CD4-positive, alpha-beta T cell (primary cell): ENCODE measurements around the gene FCRL1. TPM values are rescaled to one million over a fixed set of nuclear protein-coding genes. Genes with fewer than 3 reads are reported as not detected.

ENCODE experiments used
- ATAC-seq: fragments of 200-7000 bp; cut with Tn5 transposase; one replicate; pipeline ENCODE4 v1.10.0; 2022; ENCODE audit warnings: mild to moderate bottlenecking; ENCODE audit not compliant: poor library complexity
- CTCF ChIA-PET: fragments of 350-600 bp; sonication (Branson Sonifier 250); formaldehyde crosslinking; loops from one replicate; lab custom pipeline; 2021; ENCODE audit warnings: antibody characterized with exemption, inconsistent platforms; lab: Charles Lee
- POLR2A ChIA-PET: fragments of 350-600 bp; sonication (Branson Sonifier 250); formaldehyde crosslinking; loops from one replicate; lab custom pipeline; 2021; ENCODE audit warnings: antibody characterized with exemption, inconsistent platforms; lab: Charles Lee
- DNase-seq, 14 experiments: peaks; one replicate each; pipeline ENCODE4 v3.0.0-alpha.2; 2013 to 2020; ENCODE audit warnings: mixed read lengths in 2 of 14
- H3K27ac ChIP-seq, 2 donors: one replicate each; pipeline versions ENCODE4 v1.5.1 to v1.7.0; 2013; ENCODE audit warnings: low read length in 2 of 2, low read depth in 1 of 2, mild to moderate bottlenecking in 1 of 2
- H3K27me3 ChIP-seq, 2 experiments: 1 replicate in 1 of 2; 2 replicates in 1 of 2; pipeline versions ENCODE4 v1.6.1 to v1.7.0; 2013; ENCODE audit warnings: low read length in 2 of 2, control low read depth in 1 of 2, mild to moderate bottlenecking in 1 of 2, moderate library complexity in 1 of 2; ENCODE audit not compliant: insufficient read depth in 2 of 2, control insufficient read depth in 1 of 2
- H3K36me3 ChIP-seq: one replicate; pipeline ENCODE4 v1.6.1; 2013; ENCODE audit warnings: low read length, control low read depth; ENCODE audit not compliant: insufficient read depth
- H3K4me1 ChIP-seq: one replicate; pipeline ENCODE4 v1.6.1; 2013; ENCODE audit warnings: low read length, control low read depth; ENCODE audit not compliant: insufficient read depth
- H3K4me3 ChIP-seq: one replicate; pipeline ENCODE4 v1.5.1; 2013; ENCODE audit warnings: mild to moderate bottlenecking, low read length, moderate library complexity
- H3K9me3 ChIP-seq, 2 experiments: 1 replicate in 1 of 2; 2 replicates in 1 of 2; pipeline versions ENCODE4 v1.6.1 to v1.7.0; 2013; ENCODE audit warnings: low read length in 2 of 2, mild to moderate bottlenecking in 2 of 2, control low read depth in 1 of 2, moderate library complexity in 1 of 2; ENCODE audit not compliant: control insufficient read depth in 1 of 2, insufficient read depth in 1 of 2
- H3K27ac Mint-ChIP-seq: one replicate; pipeline ENCODE4 v1.8.0; 2020; ENCODE audit warnings: mixed read lengths
- H3K27me3 Mint-ChIP-seq: one replicate; pipeline ENCODE4 v1.8.0; 2021; ENCODE audit warnings: mixed read lengths
- H3K36me3 Mint-ChIP-seq: one replicate; pipeline ENCODE4 v1.8.0; 2021; ENCODE audit warnings: low read depth, mixed read lengths
- H3K4me1 Mint-ChIP-seq: one replicate; pipeline ENCODE4 v1.8.0; 2021; ENCODE audit warnings: low read depth, mixed read lengths
- H3K4me3 Mint-ChIP-seq: one replicate; pipeline ENCODE4 v1.8.0; 2020; ENCODE audit warnings: mild to moderate bottlenecking, mixed read lengths
- H3K9me3 Mint-ChIP-seq: one replicate; pipeline ENCODE4 v1.8.0; 2020; ENCODE audit warnings: mixed read lengths
- CTCF ChIP-seq: fragments of 200-600 bp; IDR thresholded peaks from one replicate; pipeline ENCODE4 v1.8.0; 2022; ENCODE audit warnings: antibody characterized with exemption, mild to moderate bottlenecking
- intact Hi-C, 2 experiments: fragments of 100-400 bp; cut with DNase I in 1 of 2; cut with micrococcal nuclease in 1 of 2; formaldehyde crosslinking; loops; one replicate each; pipeline versions ENCODE4 v1.15.1 to v1.9.0; 2023 to 2025; cut with DNase I, micrococcal nuclease
- total RNA-seq, 174 experiments: library from RNA in 2 of 174; stranded (reverse) in 2 of 174; gene quantifications; one replicate each; pipeline ENCODE4 v1.2.3 and lab custom pipeline; 2021 to 2026

The FCRL1 gene
- total RNA-seq, 2 experiments from 2014 or later: 0.60 to 0.98 TPM

GRCh38 chr1:157838966-157839365 lies 19.0 kb upstream of the FCRL1 start:
- intact Hi-C loops: no loop called here
- peaks cover 4% of the 10 kb centered on the region for H3K27me3 Mint-ChIP-seq
- no peaks in the 10 kb centered on the region for H3K4me1 ChIP-seq
- no peak for TF ChIP-seq CTCF
- H3K27ac Mint-ChIP-seq: no peak overlapping the region
- H3K4me3 ChIP-seq: no peak overlapping the region
- peaks cover 0 to 7% of the 10 kb centered on the region in 2 experiments for H3K27me3 ChIP-seq
- no peaks in the 10 kb centered on the region for H3K4me1 Mint-ChIP-seq
- DNase-seq (no peak), ATAC-seq (no peak)
- no peaks in the 10 kb centered on the region for H3K36me3 ChIP-seq
- no peak overlapping the region for H3K4me3 Mint-ChIP-seq
- peaks cover 0 to 9% of the 10 kb centered on the region in 2 experiments for H3K9me3 ChIP-seq
- H3K27ac ChIP-seq: no peak overlapping the region
- H3K9me3 Mint-ChIP-seq: no peaks in the 10 kb centered on the region
- H3K36me3 Mint-ChIP-seq: no peaks in the 10 kb centered on the region
- ChIA-PET POLR2A (no interaction called here), CTCF (no interaction called here)

- intact Hi-C loops: no loop called here
- no peak overlapping the region for H3K27ac Mint-ChIP-seq
- H3K27ac ChIP-seq: no peak overlapping the region
- H3K27me3 Mint-ChIP-seq: peaks cover 4% of the 10 kb centered on the region
- no peak overlapping the region for H3K4me3 ChIP-seq
- no peak for TF ChIP-seq CTCF
- H3K36me3 ChIP-seq: no peaks in the 10 kb centered on the region
- H3K4me1 Mint-ChIP-seq: no peaks in the 10 kb centered on the region
- H3K27me3 ChIP-seq: peaks cover 0 to 12% of the 10 kb centered on the region in 2 experiments
- ATAC-seq (no peak), DNase-seq (no peak)
- ChIA-PET CTCF (no interaction called here), POLR2A (no interaction called here)
- H3K36me3 Mint-ChIP-seq: no peaks in the 10 kb centered on the region
- no peak overlapping the region for H3K4me3 Mint-ChIP-seq
- H3K9me3 ChIP-seq: peaks cover 0 to 9% of the 10 kb centered on the region in 2 experiments
- H3K4me1 ChIP-seq: no peaks in the 10 kb centered on the region
- no peaks in the 10 kb centered on the region for H3K9me3 Mint-ChIP-seq
Measured at GRCh38 chr1:157834430-157834829, 14.5 kb upstream of the FCRL1 start.

- Histone ChIP-seq H3K9me3 (peaks cover 0 to 9% of the 10 kb centered on the region in 2 experiments), H3K27me3 (peaks cover 0 to 12% of the 10 kb centered on the region in 2 experiments), H3K4me1 (no peaks in the 10 kb centered on the region), H3K4me3 (no peak overlapping the region), H3K36me3 (no peaks in the 10 kb centered on the region), H3K27ac (no peak overlapping the region)
- Mint-ChIP-seq H3K9me3 (no peaks in the 10 kb centered on the region), H3K36me3 (no peaks in the 10 kb centered on the region), H3K27me3 (peaks cover 8% of the 10 kb centered on the region), H3K27ac (no peak overlapping the region), H3K4me1 (no peaks in the 10 kb centered on the region), H3K4me3 (no peak overlapping the region)
- DNase-seq (no peak), ATAC-seq (no peak)
- ChIA-PET POLR2A (no interaction called here), CTCF (no interaction called here)
- TF ChIP-seq CTCF: no peak
- intact Hi-C loops: no loop called here
Measured at GRCh38 chr1:157833145-157833544, 13.2 kb upstream of the FCRL1 start.
